ENCODE results near the gene SRBD1.

Gene SRBD1

GRCh38 chr2:45551862-45552261 is 59.2 kb downstream of the SRBD1 start:
- DNase-seq (ENCODE audit: low read depth in 3 of 3) = no peak

GRCh38 chr2:45545943-45546342 is 65.1 kb downstream of the SRBD1 start:
- DNase-seq (ENCODE audit: low read depth in 3 of 3) = no peak

GRCh38 chr2:45543257-45543656 is 67.8 kb downstream of the SRBD1 start:
- DNase-seq (ENCODE audit: low read depth in 3 of 3) = no peak

GRCh38 chr2:45542013-45542412 is 69.1 kb downstream of the SRBD1 start:
- no peak for DNase-seq (ENCODE audit: low read depth in 3 of 3)

- DNase-seq (ENCODE audit: low read depth in 3 of 3) = no peak
Observed at GRCh38 chr2:45541450-45541849, 69.6 kb downstream of the SRBD1 start.

GRCh38 chr2:45540942-45541341 is 70.1 kb downstream of the SRBD1 start:
- DNase-seq (ENCODE audit: low read depth in 3 of 3) = no peak

- DNase-seq (ENCODE audit: low read depth in 3 of 3) = no peak
Observed at GRCh38 chr2:45533771-45534170, 77.3 kb downstream of the SRBD1 start.

- no peak for DNase-seq (ENCODE audit: low read depth in 3 of 3)
Observed at GRCh38 chr2:45532181-45532580, 78.9 kb downstream of the SRBD1 start.

GRCh38 chr2:45524016-45524415 is 87.1 kb downstream of the SRBD1 start:
- DNase-seq (ENCODE audit: low read depth in 3 of 3) = no peak

GRCh38 chr2:45518546-45518945 is 92.5 kb downstream of the SRBD1 start:
- DNase-seq (ENCODE audit: low read depth in 3 of 3) = no peak

GRCh38 chr2:45510701-45511420 is 100.2 kb downstream of the SRBD1 start:
- DNase-seq (ENCODE audit: low read depth in 3 of 3) = no peak

- DNase-seq (ENCODE audit: low read depth in 3 of 3) = no peak
Observed at GRCh38 chr2:45506756-45507155, 104.3 kb downstream of the SRBD1 start.

- no peak for DNase-seq (ENCODE audit: low read depth in 3 of 3)
Observed at GRCh38 chr2:45505138-45505537, 105.9 kb downstream of the SRBD1 start.

GRCh38 chr2:45498661-45499550 is 112.2 kb downstream of the SRBD1 start:
- no peak for DNase-seq (ENCODE audit: low read depth in 3 of 3)

- DNase-seq (ENCODE audit: low read depth in 3 of 3) = peak; percentile 9 to 33 (median 28)
Observed at GRCh38 chr2:45497355-45497754, 113.7 kb downstream of the SRBD1 start.

GRCh38 chr2:45496869-45497268 is 114.2 kb downstream of the SRBD1 start:
- DNase-seq (ENCODE audit: low read depth in 3 of 3) = no peak

GRCh38 chr2:45494978-45495293 is 116.1 kb downstream of the SRBD1 start:
- DNase-seq (ENCODE audit: low read depth in 3 of 3) = no peak

GRCh38 chr2:45494275-45494977 is 116.6 kb downstream of the SRBD1 start:
- no peak for DNase-seq (ENCODE audit: low read depth in 3 of 3)

GRCh38 chr2:45484965-45485364 is 126.1 kb downstream of the SRBD1 start:
- no peak for DNase-seq (ENCODE audit: low read depth in 3 of 3)

- no peak for DNase-seq (ENCODE audit: low read depth in 3 of 3)
Observed at GRCh38 chr2:45483997-45484396, 127.1 kb downstream of the SRBD1 start.

GRCh38 chr2:45477546-45477945 is 133.5 kb downstream of the SRBD1 start:
- DNase-seq (ENCODE audit: low read depth in 3 of 3) = no peak

GRCh38 chr2:45470531-45470930 is 140.5 kb downstream of the SRBD1 start:
- DNase-seq (ENCODE audit: low read depth in 3 of 3) = no peak
